Effector memory CD8-positive, alpha-beta T cell (primary cell): ENCODE measurements around the gene MLC1.

Source experiments
- ATAC-seq: fragments of 150-1000 bp; cut with Tn5 transposase; replicated peaks from 2 replicates; pipeline ENCODE4 v1.10.0; 2021; ENCODE audit warnings: mild to moderate bottlenecking, moderate library complexity
- DNase-seq, 3 experiments: peaks; one replicate each; pipeline ENCODE4 v3.0.0; 2021
- H3K27ac Mint-ChIP-seq, 2 donors: one replicate each; pipeline ENCODE4 v1.8.0; 2022; ENCODE audit warnings: mild to moderate bottlenecking in 2 of 2, mixed read lengths in 2 of 2, moderate library complexity in 2 of 2
- H3K27me3 Mint-ChIP-seq, 2 donors: one replicate each; pipeline ENCODE4 v1.8.0; 2022; ENCODE audit warnings: mixed read lengths in 2 of 2
- H3K36me3 Mint-ChIP-seq: one replicate; pipeline ENCODE4 v1.8.0; 2022; ENCODE audit warnings: mild to moderate bottlenecking, moderate library complexity, mixed read lengths; ENCODE audit not compliant: insufficient read depth
- H3K4me1 Mint-ChIP-seq, 2 donors: one replicate each; pipeline ENCODE4 v1.8.0; 2022; ENCODE audit warnings: low read depth in 2 of 2, mixed read lengths in 2 of 2
- H3K4me3 Mint-ChIP-seq, 2 donors: one replicate each; pipeline ENCODE4 v1.8.0; 2022; ENCODE audit warnings: mild to moderate bottlenecking in 2 of 2, mixed read lengths in 2 of 2, moderate library complexity in 2 of 2
- H3K9me3 Mint-ChIP-seq, 2 donors: one replicate each; pipeline ENCODE4 v1.8.0; 2022; ENCODE audit warnings: mixed read lengths in 2 of 2
- total RNA-seq, 9 experiments: gene quantifications; one replicate each; lab custom pipeline; 2026; lab: John Stamatoyannopoulos, UW

MLC1 gene
- 0 to 5.4 (median 0.20) reads per million in 9 experiments for total RNA-seq

GRCh38 chr22:50085211-50085972, at the start of gene MLC1:
MLC1 (minus strand) TSS chr22:50085426; CDS start chr22:50084902, 524 bp downstream.
- H3K36me3 Mint-ChIP-seq: no peaks in the 10 kb centered on the region
- ATAC-seq (no peak), DNase-seq (peak in 1 of 3 experiments; percentile 17)
- no peaks in the 10 kb centered on the region for H3K9me3 Mint-ChIP-seq
- H3K4me3 Mint-ChIP-seq: no peak within 1 kb of the TSS
- peak within 1 kb of the TSS in 1 of 2 donors; percentile 73 for H3K27ac Mint-ChIP-seq
- H3K27me3 Mint-ChIP-seq: peaks cover 0 to 25% of the 10 kb centered on the region in 2 donors
- peaks cover 0 to 15% of the 10 kb centered on the region in 2 donors for H3K4me1 Mint-ChIP-seq

GRCh38 chr22:50134481-50134880, 49.3 kb upstream of the MLC1 start:
- Mint-ChIP-seq H3K27me3 (peaks cover 58 to 69% of the 10 kb centered on the region in 2 donors), H3K9me3 (no peaks in the 10 kb centered on the region), H3K4me1 (no peaks in the 10 kb centered on the region), H3K4me3 (no peak overlapping the region), H3K27ac (no peak overlapping the region), H3K36me3 (peaks cover 4% of the 10 kb centered on the region)
- no peak for DNase-seq
- ATAC-seq: no peak

- peaks cover 53 to 75% of the 10 kb centered on the region in 2 donors for H3K27me3 Mint-ChIP-seq
- DNase-seq: no peak
- H3K27ac Mint-ChIP-seq: no peak overlapping the region
- no peak overlapping the region for H3K4me3 Mint-ChIP-seq
- no peak for ATAC-seq
- peaks cover 4% of the 10 kb centered on the region for H3K36me3 Mint-ChIP-seq
- H3K9me3 Mint-ChIP-seq: no peaks in the 10 kb centered on the region
- no peaks in the 10 kb centered on the region for H3K4me1 Mint-ChIP-seq
These were observed 46.7 kb upstream of the MLC1 start for GRCh38 chr22:50131894-50132293.

- H3K4me1 Mint-ChIP-seq: no peaks in the 10 kb centered on the region
- peaks cover 0 to 2% of the 10 kb centered on the region in 2 donors for H3K9me3 Mint-ChIP-seq
- ATAC-seq (no peak), DNase-seq (no peak)
- peaks cover 51 to 82% of the 10 kb centered on the region in 2 donors for H3K27me3 Mint-ChIP-seq
- H3K4me3 Mint-ChIP-seq: no peak overlapping the region
- H3K36me3 Mint-ChIP-seq: no peaks in the 10 kb centered on the region
- H3K27ac Mint-ChIP-seq: no peak overlapping the region
These were observed 44.0 kb upstream of the MLC1 start for GRCh38 chr22:50129121-50129736.

GRCh38 chr22:50125029-50125428, 39.8 kb upstream of the MLC1 start:
- ATAC-seq: no peak
- Mint-ChIP-seq H3K4me1 (no peaks in the 10 kb centered on the region), H3K27ac (no peak overlapping the region), H3K4me3 (no peak overlapping the region), H3K9me3 (peaks cover 0 to 6% of the 10 kb centered on the region in 2 donors), H3K36me3 (peaks cover 2% of the 10 kb centered on the region), H3K27me3 (peaks cover 34 to 65% of the 10 kb centered on the region in 2 donors)
- DNase-seq: no peak

- no peaks in the 10 kb centered on the region for H3K4me1 Mint-ChIP-seq
- ATAC-seq (no peak), DNase-seq (no peak)
- H3K27me3 Mint-ChIP-seq: peaks cover 27 to 64% of the 10 kb centered on the region in 2 donors
- no peak overlapping the region for H3K27ac Mint-ChIP-seq
- peaks cover 0 to 6% of the 10 kb centered on the region in 2 donors for H3K9me3 Mint-ChIP-seq
- H3K36me3 Mint-ChIP-seq: peaks cover 2% of the 10 kb centered on the region
- H3K4me3 Mint-ChIP-seq: no peak overlapping the region
These were observed 37.9 kb upstream of the MLC1 start for GRCh38 chr22:50123119-50123518.

- DNase-seq (no peak), ATAC-seq (no peak)
- peaks cover 32 to 58% of the 10 kb centered on the region in 2 donors for H3K27me3 Mint-ChIP-seq
- no peak overlapping the region for H3K4me3 Mint-ChIP-seq
- H3K36me3 Mint-ChIP-seq: peaks cover 2% of the 10 kb centered on the region
- peaks cover 0 to 6% of the 10 kb centered on the region in 2 donors for H3K9me3 Mint-ChIP-seq
- no peak overlapping the region for H3K27ac Mint-ChIP-seq
- H3K4me1 Mint-ChIP-seq: no peaks in the 10 kb centered on the region
These were observed 36.0 kb upstream of the MLC1 start for GRCh38 chr22:50121202-50121740.

GRCh38 chr22:50119768-50120251, 34.6 kb upstream of the MLC1 start:
- H3K27ac Mint-ChIP-seq: no peak overlapping the region
- ATAC-seq (no peak), DNase-seq (no peak)
- peaks cover 0 to 6% of the 10 kb centered on the region in 2 donors for H3K9me3 Mint-ChIP-seq
- H3K36me3 Mint-ChIP-seq: peaks cover 2% of the 10 kb centered on the region
- H3K27me3 Mint-ChIP-seq: peaks cover 28 to 58% of the 10 kb centered on the region in 2 donors
- no peak overlapping the region for H3K4me3 Mint-ChIP-seq
- H3K4me1 Mint-ChIP-seq: no peaks in the 10 kb centered on the region

GRCh38 chr22:50119169-50119767, 34.0 kb upstream of the MLC1 start:
- H3K4me3 Mint-ChIP-seq: no peak overlapping the region
- no peaks in the 10 kb centered on the region for H3K4me1 Mint-ChIP-seq
- H3K36me3 Mint-ChIP-seq: peaks cover 2% of the 10 kb centered on the region
- H3K27ac Mint-ChIP-seq: no peak overlapping the region
- H3K9me3 Mint-ChIP-seq: peaks cover 0 to 4% of the 10 kb centered on the region in 2 donors
- no peak for DNase-seq
- no peak for ATAC-seq
- H3K27me3 Mint-ChIP-seq: peaks cover 30 to 57% of the 10 kb centered on the region in 2 donors

GRCh38 chr22:50118557-50119168, 33.4 kb upstream of the MLC1 start:
- peaks cover 26 to 55% of the 10 kb centered on the region in 2 donors for H3K27me3 Mint-ChIP-seq
- no peaks in the 10 kb centered on the region for H3K4me1 Mint-ChIP-seq
- no peak overlapping the region for H3K4me3 Mint-ChIP-seq
- no peak overlapping the region for H3K27ac Mint-ChIP-seq
- DNase-seq (no peak), ATAC-seq (no peak)
- H3K36me3 Mint-ChIP-seq: peaks cover 2% of the 10 kb centered on the region
- no peaks in the 10 kb centered on the region for H3K9me3 Mint-ChIP-seq

GRCh38 chr22:50118129-50118528, 32.9 kb upstream of the MLC1 start:
- Mint-ChIP-seq H3K27ac (no peak overlapping the region), H3K9me3 (no peaks in the 10 kb centered on the region), H3K27me3 (peaks cover 31 to 60% of the 10 kb centered on the region in 2 donors), H3K4me3 (no peak overlapping the region), H3K36me3 (peaks cover 2% of the 10 kb centered on the region), H3K4me1 (no peaks in the 10 kb centered on the region)
- ATAC-seq: no peak
- DNase-seq: no peak

GRCh38 chr22:50117168-50117762, 32.0 kb upstream of the MLC1 start:
- no peak overlapping the region for H3K27ac Mint-ChIP-seq
- H3K4me1 Mint-ChIP-seq: peaks cover 0 to 2% of the 10 kb centered on the region in 2 donors
- H3K27me3 Mint-ChIP-seq: peaks cover 38 to 69% of the 10 kb centered on the region in 2 donors
- ATAC-seq (no peak), DNase-seq (no peak)
- peaks cover 2% of the 10 kb centered on the region for H3K36me3 Mint-ChIP-seq
- no peaks in the 10 kb centered on the region for H3K9me3 Mint-ChIP-seq
- no peak overlapping the region for H3K4me3 Mint-ChIP-seq

GRCh38 chr22:50115693-50116092, 30.5 kb upstream of the MLC1 start:
- peaks cover 40 to 78% of the 10 kb centered on the region in 2 donors for H3K27me3 Mint-ChIP-seq
- no peak for ATAC-seq
- no peak overlapping the region for H3K4me3 Mint-ChIP-seq
- DNase-seq: no peak
- no peaks in the 10 kb centered on the region for H3K9me3 Mint-ChIP-seq
- H3K4me1 Mint-ChIP-seq: peaks cover 0 to 2% of the 10 kb centered on the region in 2 donors
- peak overlapping the region in 1 of 2 donors; percentile 75 for H3K27ac Mint-ChIP-seq
- no peaks in the 10 kb centered on the region for H3K36me3 Mint-ChIP-seq
